ENCODE results near the gene MED15.
A peak's percentile ranks its signal among the peaks of the same experiment; 100 is the strongest.
"Not testable (repeated sequence)": the region's sequence is repeated elsewhere in the genome, so short reads cannot be mapped to it uniquely, and the experiment has no call there.

The MED15 gene

GRCh38 chr22:20484948-20485683, 22.3 kb upstream of the MED15 start:
- DNase-seq = no peak

DNA sequence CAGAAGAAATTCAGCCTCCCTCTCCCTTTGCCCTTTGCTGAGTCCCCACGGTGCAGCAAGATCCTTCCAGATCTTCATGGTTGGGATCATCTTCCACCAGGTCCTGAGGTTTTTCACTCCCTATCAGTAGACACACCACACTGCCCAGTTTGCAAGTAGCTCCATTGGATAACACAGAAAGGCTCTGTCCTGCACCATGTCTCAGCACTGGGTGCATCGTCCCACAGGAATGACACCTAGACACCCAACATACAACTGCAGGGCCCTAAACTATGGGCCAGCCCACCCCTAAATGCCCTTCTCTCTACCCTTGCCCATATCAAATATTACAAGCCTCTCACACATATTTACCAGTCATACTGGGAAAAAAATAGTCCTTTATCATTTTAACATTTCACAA, 21.2 kb upstream of the MED15 start:
- no peak for DNase-seq

DNA sequence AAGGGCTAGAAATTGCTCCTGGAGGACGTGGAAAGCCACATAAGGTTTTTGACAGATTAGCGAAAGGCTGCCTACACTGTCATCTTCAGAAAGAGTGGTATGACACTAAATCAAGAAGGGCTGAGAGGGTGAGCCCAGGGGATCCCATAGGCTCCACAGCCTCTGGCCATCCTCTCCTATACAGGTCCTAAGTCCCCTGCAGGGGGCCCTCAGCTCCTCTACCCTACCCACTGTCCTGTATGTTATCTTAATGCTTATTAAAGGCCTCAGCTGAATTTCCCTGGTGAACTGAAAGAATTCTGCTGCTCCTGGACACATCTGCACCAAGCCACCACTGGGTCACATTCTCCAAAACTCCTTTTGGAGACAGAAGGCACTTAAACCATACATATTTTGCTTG, 19.7 kb upstream of the MED15 start:
- no peak for DNase-seq

- no peak for DNase-seq
These were observed 18.5 kb upstream of the MED15 start for GRCh38 chr22:20488946-20489345.

DNA sequence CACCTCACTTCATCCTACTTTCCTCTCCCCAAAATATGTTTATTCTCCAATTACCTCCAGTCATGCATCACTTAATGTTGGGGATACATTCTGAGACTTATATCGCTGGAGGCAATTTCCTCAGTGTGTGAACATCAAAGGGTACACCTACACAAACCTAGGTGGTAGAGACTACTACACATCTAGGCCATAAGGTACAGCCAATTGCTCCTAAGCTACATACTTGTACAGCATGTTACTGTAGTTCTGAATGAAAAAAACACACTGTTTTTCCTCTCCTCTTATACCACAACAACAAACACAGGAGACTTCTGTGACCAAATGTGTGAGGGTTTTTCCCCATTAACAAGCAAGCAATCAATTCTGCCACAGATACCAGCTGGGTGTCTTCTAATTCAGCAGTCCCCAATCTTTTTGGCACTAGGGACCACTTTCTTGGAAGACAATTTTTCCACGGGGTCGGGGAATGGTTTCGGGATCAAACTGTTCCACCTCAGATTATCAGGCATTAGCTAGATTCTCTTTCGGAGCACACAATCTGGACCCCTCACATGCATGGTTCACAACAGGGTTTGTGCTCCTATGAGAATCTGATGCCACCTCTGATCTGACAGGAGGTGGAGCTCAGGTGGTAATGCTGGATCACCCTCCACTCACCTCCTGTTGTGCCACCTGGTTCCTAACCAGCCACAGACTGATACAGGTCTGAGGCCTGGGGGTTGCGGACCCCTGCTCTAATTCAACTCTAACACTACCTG, 17.0 kb upstream of the MED15 start:
- DNase-seq = no peak

DNA sequence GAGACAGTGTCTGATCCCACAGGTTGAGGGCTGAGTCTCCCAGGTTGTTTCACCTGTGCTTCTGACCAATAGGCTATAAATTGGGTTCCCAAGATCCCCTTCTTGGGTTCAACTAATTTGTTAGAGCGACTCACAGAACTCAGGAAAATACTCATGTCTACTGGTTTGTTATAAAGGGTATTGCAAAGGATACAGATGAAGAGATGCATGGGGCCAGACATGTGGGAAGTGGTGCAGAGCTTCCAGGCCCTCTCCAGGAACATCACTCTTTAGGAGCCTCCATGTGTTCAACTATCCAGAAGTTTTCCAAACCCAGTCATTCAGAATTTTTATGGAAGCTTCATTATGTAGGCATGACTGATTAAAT, 16.5 kb upstream of the MED15 start:
- DNase-seq = no peak

- DNase-seq = no peak
These were observed 16.1 kb upstream of the MED15 start for GRCh38 chr22:20491346-20491745.

GRCh38 chr22:20494978-20495860, 12.2 kb upstream of the MED15 start, which contains the start of gene KLHL22:
Gene KLHL22 (minus strand): TSS chr22:20495795. CDS start chr22:20489211, 6,584 bp downstream.
- DNase-seq = peak in 1 of 2 experiments; percentile 11

DNA sequence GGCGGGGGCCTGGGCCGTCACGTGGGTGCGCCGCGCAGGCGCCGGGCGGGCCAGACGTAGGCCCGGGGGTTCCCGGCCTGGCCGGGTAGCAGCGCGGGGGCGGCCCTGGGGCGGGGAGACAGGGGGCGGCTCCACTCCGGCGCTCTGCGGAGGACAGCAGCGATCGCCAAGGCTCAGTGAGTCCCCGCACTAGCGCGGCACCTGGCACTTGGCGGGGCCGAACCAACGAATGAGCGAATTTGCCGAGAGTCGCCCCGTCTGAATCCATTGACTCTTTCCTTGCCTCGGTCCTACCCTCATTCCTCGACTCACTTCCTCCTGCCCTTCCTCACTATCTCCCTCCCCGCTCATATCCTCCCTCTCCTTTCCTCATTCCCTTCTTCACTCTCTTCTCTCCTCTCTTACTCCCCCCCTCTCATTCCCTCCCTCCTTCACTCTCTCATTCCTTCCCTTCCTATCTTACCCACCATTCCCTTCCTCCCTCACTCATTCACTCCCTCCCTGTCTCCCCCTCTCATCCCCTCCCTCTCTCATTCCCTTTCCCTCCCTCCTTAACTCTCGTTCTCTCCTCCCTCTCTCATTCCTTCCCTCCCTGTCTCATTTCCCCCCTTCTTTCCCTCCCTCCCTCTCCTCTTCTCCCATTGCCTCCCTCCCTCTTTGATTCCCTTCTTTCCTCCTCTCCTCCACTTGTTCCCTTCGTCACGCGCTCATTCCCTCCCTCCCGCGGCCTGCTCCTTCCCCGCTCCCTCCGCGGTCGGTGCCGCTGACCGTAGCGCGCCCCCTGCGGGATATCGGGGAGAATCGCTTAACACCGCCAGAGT, 11.3 kb upstream of the MED15 start:
- peak; percentile 80 to 83 for DNase-seq

- DNase-seq = no peak
These were observed 10.0 kb upstream of the MED15 start for GRCh38 chr22:20497426-20497825.

GRCh38 chr22:20498913-20499312, 8.5 kb upstream of the MED15 start:
- no peak for DNase-seq

DNA sequence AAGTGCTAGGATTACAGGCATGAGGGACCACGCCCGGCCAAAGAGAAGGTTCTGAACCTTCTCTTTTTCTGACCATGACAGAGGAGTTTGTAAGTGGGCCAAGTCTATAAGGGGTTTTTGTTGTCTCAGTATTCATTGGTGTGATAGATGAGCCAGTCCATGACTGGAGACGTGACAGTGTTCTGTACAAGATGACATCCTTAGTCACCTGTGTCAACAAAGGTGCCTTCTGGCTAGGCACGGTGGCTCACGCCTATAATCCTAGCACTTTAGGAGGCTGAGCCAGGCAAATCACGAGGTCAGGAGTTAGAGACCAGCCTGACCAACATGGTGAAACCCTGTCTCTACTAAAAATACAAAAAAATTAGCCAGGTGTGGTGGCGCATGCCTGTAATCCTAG, 7.6 kb upstream of the MED15 start:
- DNase-seq = no peak

- no peak for DNase-seq
These were observed 3.6 kb upstream of the MED15 start for GRCh38 chr22:20503816-20504215.

GRCh38 chr22:20504293-20504922, 3.0 kb upstream of the MED15 start:
- DNase-seq = not testable (repeated sequence)

DNA sequence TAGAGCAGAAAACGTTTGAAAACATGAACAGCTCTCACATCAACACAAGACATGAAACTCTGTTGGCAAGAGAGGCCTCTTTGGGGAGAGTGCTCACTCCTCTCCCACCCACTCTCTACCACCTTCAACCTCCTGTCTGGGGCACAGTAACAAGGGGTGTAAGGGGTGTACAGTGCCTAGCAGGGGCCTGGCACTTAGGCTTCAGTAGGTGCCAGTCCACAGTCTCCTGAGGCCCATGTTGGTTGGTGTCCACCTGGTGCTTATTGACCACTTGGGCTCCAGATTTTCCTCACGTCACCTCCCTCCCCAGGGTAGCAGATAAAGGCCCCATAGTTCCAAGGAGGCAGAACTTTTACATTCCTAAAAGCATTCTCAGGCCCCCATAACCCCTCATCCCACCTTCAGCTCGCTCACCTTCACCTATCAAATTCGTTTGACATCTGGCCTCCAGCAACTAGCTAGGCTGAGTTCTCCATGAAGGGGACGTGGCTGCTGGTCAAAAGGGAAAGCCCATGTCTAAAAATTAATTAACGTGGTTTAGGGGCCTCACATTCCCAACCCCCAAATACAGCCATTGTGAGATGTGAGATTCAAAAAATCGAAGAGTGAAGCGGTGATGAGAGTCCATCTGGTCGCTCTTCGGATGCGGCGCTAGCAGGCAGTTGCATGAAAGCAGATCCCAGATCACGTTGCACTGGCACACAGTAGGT, 712 bp upstream of the MED15 start:
- no peak for DNase-seq

- not testable (repeated sequence) for DNase-seq
These were observed 801 bp downstream of the MED15 start for GRCh38 chr22:20508067-20508755.

- DNase-seq = no peak
These were observed 1.4 kb downstream of the MED15 start for GRCh38 chr22:20508815-20509271.

DNA sequence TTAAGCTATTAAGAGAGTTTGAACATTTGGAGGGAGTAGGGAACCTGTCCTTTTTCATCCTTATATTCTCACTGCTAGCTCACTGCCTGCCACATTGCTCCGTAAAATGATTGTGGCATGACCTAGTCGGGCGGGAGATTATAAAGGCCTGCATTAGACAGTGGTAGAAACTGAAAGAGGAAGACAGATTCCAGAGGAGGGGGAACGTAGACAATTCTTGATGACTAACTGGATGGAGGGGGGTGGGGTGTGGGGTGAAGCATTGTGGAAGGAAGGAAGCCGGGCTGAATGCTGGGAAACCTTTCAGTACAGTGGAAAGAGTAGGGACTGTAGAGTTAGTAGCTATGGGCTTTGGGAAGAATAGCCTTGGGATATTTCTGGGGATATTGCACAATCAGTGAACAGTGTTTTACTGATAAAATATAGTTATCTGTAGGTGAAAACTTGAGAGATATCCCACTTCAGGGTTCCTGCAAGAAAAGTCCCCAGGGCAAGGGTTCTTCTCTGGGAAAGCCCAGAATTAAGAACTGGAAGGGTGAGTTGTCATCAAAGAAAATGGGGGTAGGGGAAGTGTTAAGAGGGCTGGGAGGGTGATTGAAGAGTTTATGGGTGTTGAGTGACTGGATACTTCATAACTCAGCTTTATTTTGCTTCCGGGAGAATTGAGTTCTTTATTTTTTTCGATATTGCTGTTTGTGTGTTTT, 2.1 kb downstream of the MED15 start:
- peak; percentile 88 to 92 for DNase-seq

DNA sequence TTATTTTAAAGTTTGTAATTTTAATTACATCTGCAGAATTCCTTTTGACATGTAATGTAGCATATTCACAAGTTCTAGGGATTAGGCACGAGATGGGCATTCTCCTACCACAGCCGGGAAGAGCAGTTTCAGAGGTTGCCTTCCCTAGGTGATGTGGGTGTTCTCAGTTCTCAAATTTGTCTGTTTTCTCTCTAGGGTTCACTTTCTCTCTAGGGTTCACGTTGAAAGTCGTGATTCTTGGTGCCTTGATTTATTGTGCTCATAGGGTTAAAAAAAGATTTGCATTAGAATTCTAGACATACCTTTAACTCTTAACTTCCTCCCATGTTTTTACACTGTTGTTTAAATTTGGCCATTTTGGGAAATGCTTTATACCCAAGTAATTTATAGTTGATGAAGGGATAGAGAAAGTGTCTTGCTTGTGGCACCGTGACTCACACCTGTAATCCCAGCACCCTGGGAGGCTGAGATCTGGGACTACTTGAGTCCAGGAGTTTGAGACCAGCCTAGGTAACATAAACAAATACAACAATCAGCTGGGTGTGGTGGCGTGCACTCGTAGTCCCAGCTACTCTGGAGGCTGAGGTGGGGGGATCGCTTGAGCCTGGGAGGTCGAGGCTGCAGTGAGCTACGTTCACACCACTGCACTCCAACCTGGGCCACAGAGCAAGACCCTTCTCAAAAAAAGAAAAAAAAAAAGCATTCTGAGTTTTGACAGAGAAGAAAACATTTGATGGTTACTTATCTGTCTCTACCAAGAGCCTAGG, 3.6 kb downstream of the MED15 start:
- no peak for DNase-seq
